Measurements from ENCODE around the gene ARL5C.
A peak's percentile ranks its signal among the peaks of the same experiment; 100 is the strongest.

Gene ARL5C

DNA sequence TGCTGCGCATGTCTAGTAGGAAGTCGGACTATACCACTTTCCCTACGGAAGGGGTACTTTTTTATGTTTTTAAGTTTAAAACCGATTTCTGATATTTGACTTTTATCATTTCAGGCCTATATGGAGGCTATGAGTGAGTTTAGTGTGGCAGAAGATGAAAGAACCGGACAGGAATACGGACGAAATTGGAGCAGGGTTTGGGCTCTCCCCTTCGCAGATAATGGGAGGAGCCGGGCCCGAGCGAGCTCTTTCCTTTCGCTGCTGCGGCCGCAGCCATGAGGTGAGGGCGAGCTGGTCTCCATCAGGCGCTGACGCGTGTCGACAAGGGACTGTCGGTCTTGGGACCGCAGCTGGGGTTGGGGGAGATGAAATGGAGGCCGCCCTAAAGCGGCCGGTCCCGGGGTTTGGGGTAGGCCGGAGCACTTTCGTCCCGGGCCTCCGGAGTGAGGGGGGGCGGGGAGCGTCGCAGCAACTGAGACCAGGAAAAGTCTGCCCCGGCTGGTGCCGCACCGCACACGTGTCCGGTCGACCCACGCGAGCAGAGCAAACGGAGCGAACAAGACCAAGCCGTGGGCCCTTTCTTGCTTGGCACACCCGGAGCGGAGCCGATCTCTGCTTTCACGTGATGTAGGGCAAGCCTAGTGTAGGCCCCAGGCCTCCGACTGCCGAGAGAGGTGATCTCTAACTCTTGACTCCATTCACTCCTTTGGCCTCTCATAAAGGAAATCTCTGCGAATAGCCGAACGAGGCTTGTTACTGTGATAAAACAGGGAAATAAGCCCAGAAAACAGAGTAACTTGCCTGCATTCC, 34.3 kb upstream of the ARL5C start, which contains the start of gene RPL19 (continued):
- TF ChIP-seq, protein P1, sequence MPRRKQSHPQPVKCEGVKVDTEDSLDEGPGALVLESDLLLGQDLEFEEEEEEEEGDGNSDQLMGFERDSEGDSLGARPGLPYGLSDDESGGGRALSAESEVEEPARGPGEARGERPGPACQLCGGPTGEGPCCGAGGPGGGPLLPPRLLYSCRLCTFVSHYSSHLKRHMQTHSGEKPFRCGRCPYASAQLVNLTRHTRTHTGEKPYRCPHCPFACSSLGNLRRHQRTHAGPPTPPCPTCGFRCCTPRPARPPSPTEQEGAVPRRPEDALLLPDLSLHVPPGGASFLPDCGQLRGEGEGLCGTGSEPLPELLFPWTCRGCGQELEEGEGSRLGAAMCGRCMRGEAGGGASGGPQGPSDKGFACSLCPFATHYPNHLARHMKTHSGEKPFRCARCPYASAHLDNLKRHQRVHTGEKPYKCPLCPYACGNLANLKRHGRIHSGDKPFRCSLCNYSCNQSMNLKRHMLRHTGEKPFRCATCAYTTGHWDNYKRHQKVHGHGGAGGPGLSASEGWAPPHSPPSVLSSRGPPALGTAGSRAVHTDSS (tag by site-specific recombination; IDR thresholded peaks at IDR 0.05): no peak
- TF ChIP-seq ELK4 (IDR thresholded peaks at IDR 0.05; ENCODE audit: borderline replicate concordance, low read depth, low read length) (no peak), MEIS1 (CRISPR knock-in tag; IDR thresholded peaks at IDR 0.05; ENCODE audit: borderline replicate concordance) (no peak), ZBTB44 (tag by site-specific recombination; IDR thresholded peaks at IDR 0.05) (no peak; the same call in 1 of the 2 replicates), ZBTB7A (tag by site-specific recombination; IDR thresholded peaks at IDR 0.05; ENCODE audit: low read depth) (no peak), ZNF248 (tag by site-specific recombination; IDR thresholded peaks at IDR 0.05) (no peak), ZNF202 (tag by site-specific recombination; IDR thresholded peaks at IDR 0.05; ENCODE audit: borderline replicate concordance) (no peak), ZNF10 (tag by site-specific recombination; IDR thresholded peaks at IDR 0.05) (no peak), ZNF518A (tag by site-specific recombination; conservative IDR thresholded peaks at IDR 0.05; ENCODE audit: low read depth) (peak; percentile 67; the same call in 1 of the 2 replicates), HOXC10 (CRISPR knock-in tag; IDR thresholded peaks at IDR 0.05) (no peak), ZNF146 (tag by site-specific recombination; IDR thresholded peaks at IDR 0.05) (no peak), ZNF239 (tag by site-specific recombination; IDR thresholded peaks at IDR 0.05) (no peak), ZNF629 (tag by site-specific recombination; IDR thresholded peaks at IDR 0.05) (peak; percentile 52; the same call in 1 of the 2 replicates), ZNF677 (tag by site-specific recombination; IDR thresholded peaks at IDR 0.05) (no peak), ZNF311 (tag by site-specific recombination; IDR thresholded peaks at IDR 0.05; ENCODE audit: borderline replicate concordance) (no peak), ZNF341 (tag by site-specific recombination; IDR thresholded peaks at IDR 0.05; ENCODE audit: low read depth) (no peak), ZNF610 (tag by site-specific recombination; IDR thresholded peaks at IDR 0.05; ENCODE audit: borderline replicate concordance) (no peak), ZNF449 (tag by site-specific recombination; IDR thresholded peaks at IDR 0.05) (no peak), ZNF112 (tag by site-specific recombination; IDR thresholded peaks at IDR 0.05) (no peak), IKZF3 (tag by site-specific recombination; IDR thresholded peaks at IDR 0.05) (no peak)
- TF ChIP-seq, protein P2, sequence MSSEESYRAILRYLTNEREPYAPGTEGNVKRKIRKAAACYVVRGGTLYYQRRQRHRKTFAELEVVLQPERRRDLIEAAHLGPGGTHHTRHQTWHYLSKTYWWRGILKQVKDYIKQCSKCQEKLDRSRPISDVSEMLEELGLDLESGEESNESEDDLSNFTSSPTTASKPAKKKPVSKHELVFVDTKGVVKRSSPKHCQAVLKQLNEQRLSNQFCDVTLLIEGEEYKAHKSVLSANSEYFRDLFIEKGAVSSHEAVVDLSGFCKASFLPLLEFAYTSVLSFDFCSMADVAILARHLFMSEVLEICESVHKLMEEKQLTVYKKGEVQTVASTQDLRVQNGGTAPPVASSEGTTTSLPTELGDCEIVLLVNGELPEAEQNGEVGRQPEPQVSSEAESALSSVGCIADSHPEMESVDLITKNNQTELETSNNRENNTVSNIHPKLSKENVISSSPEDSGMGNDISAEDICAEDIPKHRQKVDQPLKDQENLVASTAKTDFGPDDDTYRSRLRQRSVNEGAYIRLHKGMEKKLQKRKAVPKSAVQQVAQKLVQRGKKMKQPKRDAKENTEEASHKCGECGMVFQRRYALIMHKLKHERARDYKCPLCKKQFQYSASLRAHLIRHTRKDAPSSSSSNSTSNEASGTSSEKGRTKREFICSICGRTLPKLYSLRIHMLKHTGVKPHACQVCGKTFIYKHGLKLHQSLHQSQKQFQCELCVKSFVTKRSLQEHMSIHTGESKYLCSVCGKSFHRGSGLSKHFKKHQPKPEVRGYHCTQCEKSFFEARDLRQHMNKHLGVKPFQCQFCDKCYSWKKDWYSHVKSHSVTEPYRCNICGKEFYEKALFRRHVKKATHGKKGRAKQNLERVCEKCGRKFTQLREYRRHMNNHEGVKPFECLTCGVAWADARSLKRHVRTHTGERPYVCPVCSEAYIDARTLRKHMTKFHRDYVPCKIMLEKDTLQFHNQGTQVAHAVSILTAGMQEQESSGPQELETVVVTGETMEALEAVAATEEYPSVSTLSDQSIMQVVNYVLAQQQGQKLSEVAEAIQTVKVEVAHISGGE (tag by site-specific recombination; conservative IDR thresholded peaks at IDR 0.05; ENCODE audit: low read depth): peak; percentile 68
- TF ChIP-seq, protein P3, sequence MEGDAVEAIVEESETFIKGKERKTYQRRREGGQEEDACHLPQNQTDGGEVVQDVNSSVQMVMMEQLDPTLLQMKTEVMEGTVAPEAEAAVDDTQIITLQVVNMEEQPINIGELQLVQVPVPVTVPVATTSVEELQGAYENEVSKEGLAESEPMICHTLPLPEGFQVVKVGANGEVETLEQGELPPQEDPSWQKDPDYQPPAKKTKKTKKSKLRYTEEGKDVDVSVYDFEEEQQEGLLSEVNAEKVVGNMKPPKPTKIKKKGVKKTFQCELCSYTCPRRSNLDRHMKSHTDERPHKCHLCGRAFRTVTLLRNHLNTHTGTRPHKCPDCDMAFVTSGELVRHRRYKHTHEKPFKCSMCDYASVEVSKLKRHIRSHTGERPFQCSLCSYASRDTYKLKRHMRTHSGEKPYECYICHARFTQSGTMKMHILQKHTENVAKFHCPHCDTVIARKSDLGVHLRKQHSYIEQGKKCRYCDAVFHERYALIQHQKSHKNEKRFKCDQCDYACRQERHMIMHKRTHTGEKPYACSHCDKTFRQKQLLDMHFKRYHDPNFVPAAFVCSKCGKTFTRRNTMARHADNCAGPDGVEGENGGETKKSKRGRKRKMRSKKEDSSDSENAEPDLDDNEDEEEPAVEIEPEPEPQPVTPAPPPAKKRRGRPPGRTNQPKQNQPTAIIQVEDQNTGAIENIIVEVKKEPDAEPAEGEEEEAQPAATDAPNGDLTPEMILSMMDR (tag by site-specific recombination; IDR thresholded peaks at IDR 0.05): no peak
